A549 (cell line): ENCODE data around the gene VSTM1.

ENCODE experiments used
- BHLHE40 ChIP-seq: IDR thresholded peaks from 2 replicates; pipeline ENCODE4 v1.6.1; 2012; ENCODE audit warnings: low read depth, low read length, inconsistent platforms
- CEBPB ChIP-seq, 2 experiments: fragments of >200 bp in 1 of 2; sonication (Bioruptor Twin) in 1 of 2; formaldehyde crosslinking in 1 of 2; IDR thresholded peaks; 2 replicates each; pipeline ENCODE4 v1.6.1; 2012 to 2016
- HDAC2 ChIP-seq: fragments of 200-600 bp; sonication (generic); IDR thresholded peaks from 2 replicates; pipeline ENCODE4 v1.6.1; 2016
- JUNB ChIP-seq: fragments of >200 bp; sonication (Bioruptor Twin); formaldehyde crosslinking; IDR thresholded peaks from 2 replicates; pipeline ENCODE4 v1.6.1; 2016
- MAZ ChIP-seq: fragments of 150-350 bp; IDR thresholded peaks from 2 replicates; pipeline ENCODE4 v1.6.1; 2014; ENCODE audit warnings: antibody characterized with exemption, low read depth, low read length, borderline replicate concordance
- POLR2A ChIP-seq: IDR thresholded peaks from 2 replicates; pipeline ENCODE4 v1.6.1; 2012; ENCODE audit warnings: mild to moderate bottlenecking, low read length
- RFX5 ChIP-seq: fragments of 450-650 bp; IDR thresholded peaks from 2 replicates; pipeline ENCODE4 v1.7.1; 2014; ENCODE audit warnings: antibody characterized with exemption, mild to moderate bottlenecking, moderate library complexity
- SREBF2 ChIP-seq: fragments of 450-650 bp; IDR thresholded peaks from 2 replicates; pipeline ENCODE4 v1.6.1; 2014; ENCODE audit warnings: mild to moderate bottlenecking, moderate library complexity
- TF ChIP-seq, protein P1 (sequence below): fragments of >200 bp; sonication (Bioruptor Twin); formaldehyde crosslinking; IDR thresholded peaks from 3 replicates; pipeline ENCODE4 v1.5.1; 2016
- TF ChIP-seq, protein P2 (sequence below): fragments of 150-350 bp; IDR thresholded peaks from 2 replicates; pipeline ENCODE4 v1.6.1; 2014; ENCODE audit warnings: low read depth, mild to moderate bottlenecking, low read length
- TF ChIP-seq, protein P3 (sequence below): IDR thresholded peaks from 2 replicates; pipeline ENCODE4 v1.6.1; 2012
- TF ChIP-seq, protein P4 (sequence below): IDR thresholded peaks from 2 replicates; pipeline ENCODE4 v1.6.1; 2012

DNA sequence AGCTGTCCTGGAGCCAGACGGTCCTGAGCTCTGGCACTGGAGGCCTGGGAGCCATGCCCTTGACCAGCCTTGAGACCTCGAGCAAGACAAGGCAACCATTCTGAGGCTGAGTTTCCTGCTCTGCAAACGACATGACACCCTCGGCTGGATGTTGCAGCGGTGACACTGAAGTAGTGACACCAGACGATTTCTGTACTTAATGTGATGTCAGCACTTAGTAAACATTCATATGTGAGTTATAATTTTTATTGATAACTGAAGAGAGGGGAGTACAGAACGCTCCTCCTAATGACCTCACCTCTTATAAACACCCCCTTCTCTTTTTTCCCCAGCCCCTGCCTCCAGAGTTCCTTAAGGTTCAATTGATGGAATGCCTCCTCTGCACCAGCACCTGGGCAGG lies 44.8 kb upstream of the VSTM1 start:
- TF ChIP-seq, protein P1, sequence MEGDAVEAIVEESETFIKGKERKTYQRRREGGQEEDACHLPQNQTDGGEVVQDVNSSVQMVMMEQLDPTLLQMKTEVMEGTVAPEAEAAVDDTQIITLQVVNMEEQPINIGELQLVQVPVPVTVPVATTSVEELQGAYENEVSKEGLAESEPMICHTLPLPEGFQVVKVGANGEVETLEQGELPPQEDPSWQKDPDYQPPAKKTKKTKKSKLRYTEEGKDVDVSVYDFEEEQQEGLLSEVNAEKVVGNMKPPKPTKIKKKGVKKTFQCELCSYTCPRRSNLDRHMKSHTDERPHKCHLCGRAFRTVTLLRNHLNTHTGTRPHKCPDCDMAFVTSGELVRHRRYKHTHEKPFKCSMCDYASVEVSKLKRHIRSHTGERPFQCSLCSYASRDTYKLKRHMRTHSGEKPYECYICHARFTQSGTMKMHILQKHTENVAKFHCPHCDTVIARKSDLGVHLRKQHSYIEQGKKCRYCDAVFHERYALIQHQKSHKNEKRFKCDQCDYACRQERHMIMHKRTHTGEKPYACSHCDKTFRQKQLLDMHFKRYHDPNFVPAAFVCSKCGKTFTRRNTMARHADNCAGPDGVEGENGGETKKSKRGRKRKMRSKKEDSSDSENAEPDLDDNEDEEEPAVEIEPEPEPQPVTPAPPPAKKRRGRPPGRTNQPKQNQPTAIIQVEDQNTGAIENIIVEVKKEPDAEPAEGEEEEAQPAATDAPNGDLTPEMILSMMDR: no peak
- TF ChIP-seq BHLHE40: no peak
- TF ChIP-seq HDAC2: no peak
- TF ChIP-seq POLR2A: no peak
- no peak for TF ChIP-seq RFX5
- TF ChIP-seq SREBF2: no peak
- no peak for TF ChIP-seq MAZ
- TF ChIP-seq, protein P2, sequence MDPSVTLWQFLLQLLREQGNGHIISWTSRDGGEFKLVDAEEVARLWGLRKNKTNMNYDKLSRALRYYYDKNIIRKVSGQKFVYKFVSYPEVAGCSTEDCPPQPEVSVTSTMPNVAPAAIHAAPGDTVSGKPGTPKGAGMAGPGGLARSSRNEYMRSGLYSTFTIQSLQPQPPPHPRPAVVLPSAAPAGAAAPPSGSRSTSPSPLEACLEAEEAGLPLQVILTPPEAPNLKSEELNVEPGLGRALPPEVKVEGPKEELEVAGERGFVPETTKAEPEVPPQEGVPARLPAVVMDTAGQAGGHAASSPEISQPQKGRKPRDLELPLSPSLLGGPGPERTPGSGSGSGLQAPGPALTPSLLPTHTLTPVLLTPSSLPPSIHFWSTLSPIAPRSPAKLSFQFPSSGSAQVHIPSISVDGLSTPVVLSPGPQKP: no peak
- TF ChIP-seq, protein P3, sequence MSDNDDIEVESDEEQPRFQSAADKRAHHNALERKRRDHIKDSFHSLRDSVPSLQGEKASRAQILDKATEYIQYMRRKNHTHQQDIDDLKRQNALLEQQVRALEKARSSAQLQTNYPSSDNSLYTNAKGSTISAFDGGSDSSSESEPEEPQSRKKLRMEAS: no peak
- TF ChIP-seq, protein P4, sequence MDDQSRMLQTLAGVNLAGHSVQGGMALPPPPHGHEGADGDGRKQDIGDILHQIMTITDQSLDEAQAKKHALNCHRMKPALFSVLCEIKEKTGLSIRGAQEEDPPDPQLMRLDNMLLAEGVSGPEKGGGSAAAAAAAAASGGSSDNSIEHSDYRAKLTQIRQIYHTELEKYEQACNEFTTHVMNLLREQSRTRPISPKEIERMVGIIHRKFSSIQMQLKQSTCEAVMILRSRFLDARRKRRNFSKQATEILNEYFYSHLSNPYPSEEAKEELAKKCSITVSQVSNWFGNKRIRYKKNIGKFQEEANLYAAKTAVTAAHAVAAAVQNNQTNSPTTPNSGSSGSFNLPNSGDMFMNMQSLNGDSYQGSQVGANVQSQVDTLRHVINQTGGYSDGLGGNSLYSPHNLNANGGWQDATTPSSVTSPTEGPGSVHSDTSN: no peak
- no peak for TF ChIP-seq CEBPB (IDR thresholded peaks at IDR 0.05)
- no peak for TF ChIP-seq JUNB
